ENCODE results near the gene BEAN1.
"Not testable (repeated sequence)": the region's sequence is repeated elsewhere in the genome, so short reads cannot be mapped to it uniquely, and the experiment has no call there.

BEAN1 gene

DNA sequence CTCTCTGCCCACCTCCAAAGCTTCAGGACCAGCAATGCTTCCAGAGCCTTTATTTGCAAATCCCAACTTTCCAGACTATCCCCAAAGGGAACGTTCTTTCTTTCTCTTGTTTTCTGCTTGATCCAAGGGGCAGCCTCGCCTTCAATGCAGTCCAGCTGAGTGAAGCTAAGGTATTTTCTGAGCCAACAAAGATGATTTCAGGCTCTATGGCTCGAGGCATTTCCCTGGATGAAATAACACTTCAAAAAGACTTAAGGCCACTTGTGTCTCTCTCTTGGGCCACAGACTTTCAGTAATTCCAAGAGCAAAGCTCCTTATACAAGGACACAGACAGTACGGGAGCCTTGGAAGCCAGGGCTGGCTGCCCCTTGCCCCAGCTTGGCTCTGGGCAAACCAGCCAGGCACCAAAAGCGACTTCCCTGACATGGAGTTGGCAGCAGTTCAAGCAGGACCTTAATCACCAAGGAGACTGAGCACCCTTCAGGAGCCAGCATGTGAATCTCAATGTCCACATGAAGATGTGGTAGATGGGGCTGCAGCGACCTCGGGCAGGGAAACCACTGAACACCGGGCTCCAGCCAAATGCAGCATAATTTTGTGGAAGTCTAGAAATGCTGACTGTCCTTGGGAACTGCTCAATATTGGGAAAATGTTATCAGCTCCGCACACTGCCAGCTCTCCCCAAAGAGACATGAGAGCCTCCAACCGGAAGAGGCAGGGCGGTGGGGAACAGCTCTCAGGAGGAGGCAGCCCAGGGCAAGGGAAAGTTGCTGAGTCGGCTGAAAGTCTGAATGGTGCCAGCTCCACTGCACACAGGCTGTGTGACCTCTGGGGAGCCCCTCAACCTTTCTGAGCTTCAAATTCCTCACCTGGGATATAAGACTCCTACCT lies 83.9 kb downstream of the BEAN1 start:
- no peak for DNase-seq

DNA sequence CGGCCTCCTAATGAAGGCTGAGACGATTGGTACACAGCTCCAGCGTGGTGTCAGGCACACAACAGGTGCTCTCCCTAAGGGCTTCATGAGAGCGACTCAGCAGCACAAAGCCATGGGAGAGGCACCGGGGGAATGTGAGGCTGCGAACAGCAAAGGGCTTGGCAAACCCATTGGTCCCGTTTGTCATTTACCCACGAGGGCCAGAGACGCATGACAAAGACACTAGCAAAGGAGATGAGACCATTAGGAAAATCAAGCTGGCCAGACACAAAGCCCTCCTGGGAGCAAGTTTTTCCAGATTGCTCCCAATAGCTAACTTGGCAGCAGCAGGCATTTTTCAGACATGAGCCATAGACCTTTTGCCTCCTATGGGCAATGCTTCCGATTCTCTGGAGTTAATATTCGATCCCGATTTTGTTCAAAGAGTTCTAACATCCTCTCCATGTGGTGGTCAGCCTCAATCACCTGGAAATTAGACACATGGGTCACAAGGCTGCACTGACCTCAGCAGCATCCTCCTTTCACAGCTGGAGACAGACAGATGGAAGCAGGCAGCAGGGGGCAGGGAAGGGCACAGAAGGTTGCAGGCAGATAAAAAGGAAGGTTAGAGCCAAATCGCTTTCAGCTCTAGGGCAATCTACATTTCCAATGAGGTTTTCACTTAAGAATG lies 84.6 kb downstream of the BEAN1 start:
- DNase-seq = no peak

DNA sequence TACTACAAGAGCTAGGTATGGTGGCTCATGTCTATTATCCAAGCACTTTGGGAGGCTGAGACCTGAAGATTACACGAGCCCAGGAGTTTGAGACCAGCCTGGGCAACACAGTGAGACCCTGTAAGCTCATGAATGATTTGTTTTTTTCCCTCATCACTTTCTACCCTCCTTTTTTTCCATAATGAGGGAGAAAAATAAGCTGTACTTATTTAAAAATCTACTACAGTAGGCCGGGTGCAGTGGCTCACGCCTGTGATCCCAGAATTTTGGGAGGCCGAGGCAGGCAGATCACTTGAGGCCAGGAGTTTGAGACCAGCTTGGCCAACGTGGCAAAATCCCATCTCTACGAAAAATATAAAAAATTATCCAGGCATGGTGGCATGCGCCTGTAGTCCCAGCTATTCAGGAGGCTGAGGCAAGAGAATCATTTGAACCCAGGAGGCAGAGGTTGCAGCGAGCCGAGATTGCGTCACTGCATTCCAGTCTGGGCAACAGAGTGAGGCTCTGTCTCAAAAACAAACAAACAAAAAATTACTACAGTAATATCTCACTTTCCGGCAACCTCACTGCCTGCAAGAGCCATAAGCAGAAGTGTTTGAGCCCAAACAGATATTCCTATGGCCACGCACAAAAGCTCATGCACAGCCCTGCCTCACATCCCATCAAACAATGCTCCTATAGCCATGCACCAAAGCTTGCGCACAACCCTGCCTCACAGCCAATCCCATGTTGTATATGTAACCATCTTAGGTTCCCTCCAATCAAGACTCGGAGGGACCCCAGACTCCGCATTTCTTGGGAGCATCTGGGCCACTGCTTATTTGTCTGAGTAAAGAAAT lies 85.4 kb downstream of the BEAN1 start:
- DNase-seq = no peak

DNA sequence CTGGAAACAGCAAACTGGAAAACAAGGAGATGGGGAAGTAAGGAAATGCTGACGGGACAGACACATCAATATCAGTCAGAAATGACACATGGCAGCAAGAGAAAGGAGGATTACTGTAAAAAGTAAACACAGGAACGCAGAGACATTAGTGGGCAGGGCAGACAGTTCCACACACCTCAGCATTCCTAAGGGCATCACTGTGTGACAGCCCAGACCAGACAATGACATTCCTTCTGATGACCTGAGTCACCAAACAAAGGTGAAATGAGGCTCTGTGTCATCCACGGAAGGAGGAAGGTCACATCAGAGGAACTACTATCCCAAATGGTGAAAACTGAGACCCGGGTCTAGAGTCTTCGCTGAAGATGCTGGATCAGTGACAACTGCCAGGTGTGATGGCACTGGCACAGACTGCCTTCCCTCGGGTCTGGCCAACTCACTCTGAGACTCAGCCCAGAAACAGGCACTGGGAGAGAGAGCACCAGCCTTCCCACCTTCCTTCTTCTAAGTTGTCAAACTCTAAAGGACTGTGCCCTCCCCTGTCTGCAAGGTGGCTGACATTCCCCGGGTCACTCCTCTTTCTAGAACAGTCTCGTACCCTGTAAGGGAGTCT lies 86.1 kb downstream of the BEAN1 start:
- DNase-seq = no peak

DNA sequence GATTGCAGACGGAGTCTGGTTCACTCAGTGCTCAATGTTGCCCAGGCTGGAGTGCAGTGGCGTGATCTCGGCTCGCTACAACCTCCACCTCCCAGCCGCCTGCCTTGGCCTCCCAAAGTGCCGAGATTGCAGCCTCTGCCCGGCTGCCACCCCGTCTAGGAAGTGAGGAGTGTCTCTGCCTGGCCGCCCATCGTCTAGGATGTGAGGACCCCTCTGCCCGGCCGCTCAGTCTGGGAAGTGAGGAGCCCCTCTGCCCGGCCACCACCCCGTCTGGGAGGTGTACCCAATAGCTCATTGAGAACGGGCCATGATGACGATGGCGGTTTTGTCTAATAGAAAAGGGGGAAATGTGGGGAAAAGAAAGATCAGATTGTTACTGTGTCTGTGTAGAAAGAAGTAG lies 87.3 kb downstream of the BEAN1 start:
- not testable (repeated sequence) for DNase-seq

DNA sequence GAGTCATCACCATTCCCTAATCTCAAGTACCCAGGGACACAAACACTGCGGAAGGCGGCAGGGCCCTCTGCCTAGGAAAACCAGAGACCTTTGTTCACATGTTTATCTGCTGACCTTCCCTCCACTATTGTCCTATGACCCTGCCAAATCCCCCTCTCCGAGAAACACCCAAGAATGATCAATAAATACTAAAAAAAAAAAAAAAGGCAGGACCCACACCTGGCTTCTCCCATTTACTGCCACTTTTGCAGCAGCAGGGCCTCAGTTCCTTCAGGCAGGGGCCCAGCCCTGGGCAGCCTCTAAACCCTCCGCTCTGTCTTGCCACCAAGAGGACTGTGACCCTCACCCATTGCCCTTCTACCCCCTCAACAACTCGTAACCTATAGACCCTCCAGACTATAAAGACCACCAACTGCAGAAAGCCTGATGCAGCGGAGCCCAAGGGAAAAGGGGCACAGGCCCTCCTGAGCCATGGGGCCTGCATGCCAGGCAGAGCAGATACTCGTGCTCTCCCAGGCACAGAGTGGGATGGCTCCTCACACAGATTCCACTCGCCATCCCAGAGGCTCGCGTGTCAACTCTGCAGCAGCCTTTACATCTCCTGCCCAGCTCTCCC lies 88.0 kb downstream of the BEAN1 start:
- DNase-seq = not testable (repeated sequence)

DNA sequence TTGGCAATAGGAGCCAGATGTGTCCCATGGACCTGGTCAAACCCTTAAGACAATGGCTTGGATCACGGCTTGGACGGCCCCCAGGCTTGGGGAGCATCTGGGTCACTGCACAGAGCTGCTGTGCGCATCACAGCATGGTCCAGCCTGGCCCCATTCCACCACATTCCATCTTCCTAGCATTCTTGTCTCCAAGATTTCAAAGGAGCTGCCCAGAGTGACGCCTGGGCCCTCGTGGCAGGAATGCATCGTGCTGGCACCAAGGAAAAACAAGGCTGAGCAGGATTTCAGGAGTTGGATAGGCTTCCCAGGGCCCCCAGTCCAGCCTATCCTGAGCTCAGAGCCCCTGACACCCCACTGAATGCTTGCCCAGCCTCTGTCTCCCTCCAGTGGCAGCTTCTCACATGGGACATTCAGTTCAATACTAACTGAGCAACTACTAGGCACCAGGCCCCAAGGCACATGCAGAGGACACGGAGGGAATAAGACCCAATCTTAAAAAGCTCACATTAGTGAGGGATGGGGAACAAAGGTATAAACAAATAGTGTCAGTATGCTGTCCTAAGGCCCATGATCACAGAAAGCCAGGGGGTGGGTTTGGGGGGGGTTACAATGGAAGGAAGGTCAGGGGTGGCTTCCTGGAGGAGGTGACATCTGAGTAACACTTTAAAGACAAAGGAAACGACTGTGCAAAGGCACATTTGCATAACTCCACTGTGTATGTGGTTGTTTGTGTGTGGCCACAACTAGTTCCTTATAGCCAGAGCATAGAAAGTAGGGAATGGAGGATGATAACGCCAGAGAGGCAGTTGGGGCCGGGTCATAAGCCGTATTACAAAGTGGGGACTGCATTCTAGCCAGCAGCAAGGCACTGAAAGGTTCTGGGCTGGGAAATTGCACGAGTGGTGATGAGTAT lies 88.8 kb downstream of the BEAN1 start:
- DNase-seq = peak; percentile 59

DNA sequence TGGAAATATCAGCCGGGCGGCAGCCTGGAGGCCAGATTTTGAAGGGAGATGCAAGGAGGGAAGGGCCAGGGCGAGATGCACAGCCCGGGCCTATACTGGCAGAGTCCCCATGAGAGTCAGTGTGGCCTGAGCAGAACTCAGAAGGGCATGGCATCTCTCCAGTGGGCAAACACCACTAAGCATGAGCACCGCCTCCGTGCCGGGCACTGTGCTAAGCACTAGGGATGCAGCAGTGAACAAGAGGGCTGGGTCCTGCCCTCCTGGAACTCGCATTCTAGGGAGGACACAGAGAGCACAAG lies 89.4 kb downstream of the BEAN1 start:
- no peak for DNase-seq

DNA sequence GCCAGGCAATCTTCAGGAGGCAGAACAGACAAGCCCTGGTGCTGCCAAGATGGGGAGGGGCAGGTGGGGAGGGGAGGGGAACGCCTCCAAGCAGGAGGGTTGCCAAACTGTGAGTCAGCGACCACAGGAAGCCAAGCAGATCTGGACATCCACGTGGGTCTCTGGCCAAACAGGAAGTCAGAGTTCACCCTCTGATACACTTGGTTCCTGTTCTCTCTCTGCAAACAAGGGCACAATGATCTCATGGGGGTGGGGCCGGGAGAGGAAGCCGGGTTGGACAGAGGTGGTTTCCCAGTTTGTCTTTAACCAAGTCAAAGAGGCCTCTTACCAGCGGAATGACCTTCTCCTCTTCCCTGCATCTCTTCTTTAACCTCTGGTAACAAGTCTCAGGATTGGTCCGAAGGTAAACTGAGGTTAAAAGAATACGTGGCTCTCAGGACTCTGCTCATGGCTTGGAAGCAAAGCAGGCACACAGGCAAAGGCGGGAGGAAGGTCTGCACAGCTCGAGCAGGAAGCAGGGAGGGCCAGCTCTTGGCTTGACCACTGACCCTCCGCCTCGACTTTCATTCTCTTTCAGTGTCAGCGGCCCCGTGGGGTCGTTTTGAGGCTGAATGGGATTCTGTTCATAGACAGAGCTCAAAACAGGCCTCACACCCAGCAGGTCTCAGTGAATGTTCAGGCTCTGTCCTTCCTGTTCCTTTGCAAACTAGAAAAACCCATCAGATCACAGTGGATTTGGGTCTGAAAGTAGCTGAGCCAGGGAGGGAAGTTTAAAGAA lies 89.9 kb downstream of the BEAN1 start:
- peak; percentile 87 for DNase-seq

DNA sequence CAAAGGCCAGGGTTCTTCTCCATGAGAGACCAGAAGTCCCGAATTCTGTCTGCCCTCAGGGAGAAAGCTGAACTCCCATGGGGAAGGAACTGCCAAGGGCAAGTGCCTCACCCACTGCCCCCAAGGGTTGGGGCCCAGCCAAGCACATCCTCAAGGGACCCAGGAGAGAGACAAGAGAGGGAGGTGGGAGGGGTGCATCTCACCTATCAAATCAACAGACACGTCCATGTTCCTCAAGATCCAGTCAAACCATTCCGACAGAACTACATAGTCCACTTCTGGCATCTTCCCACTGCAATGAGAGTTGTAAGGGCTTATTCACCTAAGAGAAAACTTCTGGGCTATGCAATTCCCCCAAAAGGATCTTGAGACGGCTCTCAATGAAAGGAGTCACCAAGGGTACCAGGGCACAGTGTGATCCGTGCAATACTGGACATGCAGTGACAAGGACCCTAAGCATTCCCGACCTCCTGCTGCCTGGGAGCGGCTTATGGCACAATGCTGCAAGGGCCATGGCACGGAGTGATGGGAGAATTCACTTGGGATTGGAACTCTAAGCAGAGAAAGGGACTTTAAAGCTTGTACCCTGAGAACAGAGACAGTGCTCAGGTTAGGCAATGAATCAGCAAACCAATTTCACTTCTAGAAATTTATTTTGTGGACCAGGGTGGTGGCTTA lies 90.6 kb downstream of the BEAN1 start:
- DNase-seq = no peak

DNA sequence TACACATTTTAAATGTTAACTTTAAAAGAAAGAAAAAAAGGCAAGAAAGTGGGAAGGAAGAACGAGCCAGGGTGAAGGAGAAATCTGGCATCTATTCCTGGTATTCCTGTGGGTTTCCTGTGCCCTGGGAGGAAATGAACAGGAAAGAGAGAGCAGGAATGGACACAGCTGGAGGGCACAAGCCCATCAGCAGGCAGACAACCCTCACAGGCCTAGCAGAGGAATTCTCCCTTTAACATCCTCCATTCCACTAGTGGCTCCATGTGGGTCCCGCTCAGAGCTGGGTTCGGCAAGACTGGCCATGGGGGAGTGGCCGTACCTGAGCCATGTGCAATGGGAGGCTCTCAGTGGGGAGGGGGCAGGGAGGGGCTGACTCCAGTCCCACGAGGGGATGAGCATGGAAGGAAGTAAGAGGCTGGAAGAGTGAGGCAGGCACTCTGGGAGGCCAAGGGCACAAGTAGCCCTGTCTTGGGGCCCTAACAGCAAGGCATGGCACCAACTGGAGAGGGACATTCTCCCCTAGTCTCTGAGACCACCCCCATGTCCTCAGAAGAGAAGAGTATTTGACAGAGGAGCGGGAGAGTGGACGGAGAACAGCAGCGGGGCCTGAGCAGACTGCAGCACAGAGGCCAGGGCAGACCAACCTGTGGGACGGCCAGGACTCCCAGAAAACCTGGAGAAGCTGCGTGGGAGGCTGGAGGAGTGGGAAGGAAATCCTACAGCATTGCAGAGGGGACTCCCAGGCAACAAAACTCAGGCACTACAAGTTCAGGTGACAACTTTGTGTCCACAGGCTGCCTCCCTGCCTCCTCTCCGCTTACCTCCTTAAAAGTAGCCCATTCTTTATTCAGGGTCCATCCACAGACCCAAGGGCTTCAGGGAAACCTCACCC lies 92.6 kb downstream of the BEAN1 start:
- no peak for DNase-seq

DNA sequence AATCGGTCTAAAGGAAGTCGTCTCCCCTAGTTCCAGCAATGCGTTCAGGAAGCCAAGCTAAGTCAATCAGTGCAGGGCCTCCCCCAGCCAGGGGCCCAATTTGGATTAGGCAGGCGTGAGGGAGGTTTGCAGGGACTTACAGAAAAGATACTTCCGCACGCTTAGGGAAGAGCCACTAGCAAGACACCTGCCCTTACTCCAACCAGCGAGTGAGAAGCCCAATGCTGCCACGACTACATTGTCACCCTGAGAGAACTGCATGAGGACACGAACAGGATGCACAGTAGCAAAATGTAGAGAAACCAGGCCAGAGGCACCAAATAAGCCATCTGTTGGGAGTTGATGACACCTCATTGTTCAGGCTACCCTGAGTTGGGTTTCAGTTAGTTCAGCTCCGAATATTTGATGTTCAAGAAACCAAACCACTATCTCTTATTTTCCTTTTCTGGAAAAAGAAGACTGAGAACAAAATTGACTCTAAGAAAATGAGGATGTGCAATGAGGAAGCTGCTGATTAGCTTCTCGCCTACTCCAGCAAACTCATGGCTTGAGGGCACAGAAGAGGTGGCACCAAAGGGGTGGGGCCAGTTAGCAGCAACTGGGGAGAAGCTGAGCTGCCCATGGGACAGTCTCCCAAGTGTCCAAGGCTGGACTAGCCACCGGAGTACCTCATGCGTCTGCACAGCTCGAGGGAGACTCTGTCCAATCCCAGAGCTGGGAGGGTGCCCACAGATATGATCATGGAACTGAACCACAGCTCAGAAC lies 93.5 kb downstream of the BEAN1 start:
- no peak for DNase-seq

DNA sequence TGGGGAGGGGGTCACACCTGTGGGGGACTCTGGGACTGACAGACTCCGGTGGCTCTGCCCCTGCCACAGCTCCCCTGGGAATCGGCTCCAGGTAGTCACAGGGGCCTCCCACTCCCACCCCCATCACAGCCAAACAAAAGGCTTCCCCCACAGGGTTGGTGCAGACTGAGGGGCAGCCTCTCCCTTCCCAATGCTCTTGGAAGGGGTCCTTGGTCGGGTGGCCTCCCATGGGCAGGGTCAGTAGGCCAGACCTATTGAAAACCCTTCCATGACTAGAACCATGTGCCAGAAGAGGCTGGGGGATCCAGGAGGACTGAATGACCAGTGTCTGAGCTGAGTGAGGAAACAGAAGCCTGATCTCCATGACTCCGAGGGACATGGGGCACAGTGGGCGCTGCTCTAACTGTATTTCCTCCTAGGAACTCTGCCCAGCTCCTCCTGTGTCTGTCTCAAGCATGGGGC lies 94.2 kb downstream of the BEAN1 start:
- DNase-seq = no peak

DNA sequence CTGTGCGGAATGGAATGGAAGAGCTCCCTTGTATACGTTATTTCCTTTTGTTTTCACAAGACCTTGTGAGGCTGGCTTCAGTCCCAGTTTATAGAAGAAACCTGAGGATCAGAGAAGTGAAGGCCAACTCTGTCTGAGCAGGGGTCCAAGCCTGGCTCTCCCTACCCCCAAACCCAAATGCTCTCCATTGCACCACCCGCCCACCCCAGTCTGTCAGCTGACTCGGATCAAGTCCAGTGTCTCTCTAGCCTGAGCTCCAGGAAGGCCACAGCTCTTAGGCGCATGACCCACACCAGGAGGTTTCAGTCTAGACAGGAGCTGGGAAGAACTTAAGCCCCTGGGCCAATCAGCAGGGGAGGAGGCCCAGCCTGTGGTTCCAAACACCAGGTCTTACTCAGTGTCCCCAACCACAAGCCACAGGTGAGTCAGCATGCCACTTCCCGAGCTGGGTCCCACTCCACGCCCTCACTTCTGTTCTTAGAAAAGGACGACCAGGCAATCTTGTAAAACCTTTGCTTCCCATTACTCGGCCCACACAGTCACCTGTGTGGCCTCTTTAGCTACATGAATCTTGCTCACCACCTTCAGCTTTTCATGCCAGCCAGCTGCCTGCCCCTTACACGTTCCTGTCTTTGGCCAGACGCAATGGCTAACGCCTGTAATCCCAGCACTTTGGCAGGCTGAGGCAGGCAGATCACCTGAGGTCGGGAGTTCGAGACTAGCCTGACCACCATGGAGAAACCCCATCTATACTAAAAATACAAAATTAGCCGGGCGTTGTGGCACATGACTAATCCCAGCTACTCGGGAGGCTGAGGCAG lies 95.1 kb downstream of the BEAN1 start:
- peak; percentile 98 for DNase-seq

DNA sequence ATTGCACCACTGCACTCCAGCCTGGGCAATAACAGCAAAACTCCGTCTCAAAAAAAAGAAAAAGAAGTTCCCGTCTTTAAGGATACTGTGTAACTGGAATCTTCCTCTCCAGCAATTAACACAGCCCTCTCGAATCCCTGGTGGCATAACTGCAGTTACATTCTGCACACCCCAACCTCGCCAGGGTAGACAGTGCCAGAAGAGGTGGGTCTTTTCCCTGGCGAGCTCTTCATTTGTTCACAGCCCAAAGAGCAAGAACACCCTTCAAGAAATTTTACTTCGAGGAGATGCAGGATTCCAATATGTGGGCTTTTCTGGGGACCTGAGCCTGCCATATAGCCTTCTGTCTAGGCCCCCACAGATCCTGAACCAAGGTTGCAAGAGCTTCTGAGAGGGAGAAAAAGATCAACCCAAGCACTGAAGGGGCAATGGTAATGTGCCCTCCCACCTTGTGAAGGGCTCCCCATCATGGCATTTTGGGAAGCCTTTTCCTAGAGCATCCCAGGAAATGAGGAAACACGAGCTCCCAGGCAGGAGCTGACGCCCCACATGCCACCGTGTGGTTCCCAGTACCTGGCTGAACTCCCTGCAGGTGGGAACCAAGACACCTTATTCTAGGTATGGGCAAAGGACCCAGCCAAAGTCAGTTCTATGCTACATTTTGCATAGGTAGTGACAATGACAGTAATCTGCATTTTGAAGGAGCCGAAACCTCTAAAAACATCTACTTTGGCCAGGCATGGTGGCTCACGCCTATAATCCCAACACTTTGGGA lies 95.9 kb downstream of the BEAN1 start:
- DNase-seq = no peak

DNA sequence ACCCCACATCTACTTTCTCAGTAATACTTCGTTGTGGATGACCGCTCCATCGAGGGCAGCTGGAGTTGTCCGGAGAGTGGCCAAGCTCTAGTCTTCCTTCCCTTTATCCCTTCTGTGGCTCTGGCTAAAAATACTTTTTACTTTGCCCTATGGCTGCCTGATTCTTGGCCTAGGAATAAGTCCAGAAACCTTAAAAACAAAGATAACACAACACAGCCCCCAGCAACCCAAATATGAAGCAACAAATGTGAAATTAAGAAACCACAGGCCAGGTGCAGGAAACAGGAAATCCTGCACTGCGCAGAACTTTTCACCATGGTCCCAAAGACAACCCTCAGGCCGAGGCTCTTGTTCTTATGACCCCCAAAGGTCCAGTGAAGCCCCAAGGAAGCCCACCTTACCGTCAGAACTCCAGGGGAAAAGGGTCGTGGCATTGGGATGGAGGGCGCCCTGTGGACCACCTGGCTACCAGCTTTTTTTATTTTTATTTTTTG lies 96.8 kb downstream of the BEAN1 start:
- DNase-seq = no peak

Measured in stimulated activated CD8-positive, alpha-beta memory T cell treated with anti-CD3 and anti-CD28 coated beads, Interleukin-4, amount 100 ng/mL, for 48 hours (primary cell).